ENCODE measurements around the gene MAB21L1. TPM values are rescaled to one million over a fixed set of nuclear protein-coding genes. Genes with fewer than 3 reads are reported as not detected.

The MAB21L1 gene
- total and polyA plus RNA-seq, 2 donors (not counting 3 experiments of a cell fraction or from before 2014, with no cell fraction given): 0.03 TPM; not detected in 1

GRCh38 chr13:35479706-35480105, 3.2 kb upstream of the MAB21L1 start:
- no peak for FAIRE-seq
- DNase-seq (ENCODE audit: low read depth, low spot score): no peak
- POLR2A ChIA-PET: no interaction called here
- no peaks in the 10 kb centered on the region for H3K4me1 ChIP-seq (ENCODE audit: control insufficient read depth, extremely low read depth, insufficient read depth, low read length)
- no peak overlapping the region for H3K4me2 ChIP-seq (ENCODE audit: insufficient read depth, low read length)
- intact Hi-C loops (cut with micrococcal nuclease) (loop anchor here (10.0 kb wide), 1 partner anchor 265 kb away; no protein-coding TSS in a partner anchor), dilution Hi-C loops (cut with MboI; ENCODE audit: extremely low pct_ligation_motif_present, low sequenced_read_pairs) (no loop called here)
- H3K36me3 ChIP-seq (ENCODE audit: control insufficient read depth in 2 of 2, extremely low read depth in 1 of 2, insufficient read depth in 2 of 2, low read length in 2 of 2): no peaks in the 10 kb centered on the region
- no peak overlapping the region for H3K27ac ChIP-seq (ENCODE audit: insufficient read depth, low read depth, low read length)
- TF ChIP-seq, protein P1, sequence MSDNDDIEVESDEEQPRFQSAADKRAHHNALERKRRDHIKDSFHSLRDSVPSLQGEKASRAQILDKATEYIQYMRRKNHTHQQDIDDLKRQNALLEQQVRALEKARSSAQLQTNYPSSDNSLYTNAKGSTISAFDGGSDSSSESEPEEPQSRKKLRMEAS (IDR thresholded peaks at IDR 0.05; ENCODE audit: insufficient read depth, insufficient read length): no peak
- no peak for TF ChIP-seq FOS (IDR thresholded peaks at IDR 0.05; ENCODE audit: borderline replicate concordance, insufficient read depth, low read length)
- TF ChIP-seq GATA2 (IDR thresholded peaks at IDR 0.05; ENCODE audit: insufficient read depth, insufficient read length, low read depth, low read length): no peak
- no peak for TF ChIP-seq EZH2 (IDR thresholded peaks at IDR 0.05; ENCODE audit: borderline replicate concordance, low read depth, low read length, severe bottlenecking)
- TF ChIP-seq JUN (IDR thresholded peaks at IDR 0.05; ENCODE audit: borderline replicate concordance, insufficient read depth, insufficient read length, low read depth): no peak
- TF ChIP-seq CTCF (IDR thresholded peaks at IDR 0.05; ENCODE audit: extremely low read depth in 1 of 2, insufficient read depth in 1 of 2, low read depth in 1 of 2, low read length in 2 of 2): no peak
- TF ChIP-seq POLR2AphosphoS5 (IDR thresholded peaks at IDR 0.05; ENCODE audit: insufficient read depth, low read depth, low read length): no peak
- TF ChIP-seq MYC (IDR thresholded peaks at IDR 0.05; ENCODE audit: low read depth, low read length): no peak
- no peak for TF ChIP-seq POLR2A (IDR thresholded peaks at IDR 0.05; ENCODE audit: low read depth, low read length)
- no TSS peak for BruUV-seq (replicated peaks)
- H3K9me1 ChIP-seq (replicated peaks; ENCODE audit: control insufficient read depth, extremely low read depth, insufficient read depth, low read length): peaks cover 2% of the 10 kb centered on the region
- no peak overlapping the region for H2AFZ ChIP-seq (ENCODE audit: low read depth, low read length)
- no peaks in the 10 kb centered on the region for H4K20me1 ChIP-seq (replicated peaks; ENCODE audit: control insufficient read depth, extremely low read depth, insufficient read depth, low read length)
- H3K9me3 ChIP-seq (replicated peaks; ENCODE audit: control insufficient read depth, insufficient read depth, low read length): no peaks in the 10 kb centered on the region
- H3K79me2 ChIP-seq (ENCODE audit: control insufficient read depth, insufficient read depth, low read length): no peaks in the 10 kb centered on the region
- H3K9ac ChIP-seq (replicated peaks; ENCODE audit: extremely low read depth, insufficient read depth, low read length): no peak overlapping the region
- no peaks in the 10 kb centered on the region for H3K27me3 ChIP-seq (ENCODE audit: control insufficient read depth in 2 of 2, insufficient read depth in 2 of 2, low read length in 2 of 2)
- H3K4me3 ChIP-seq (replicated peaks in 1 of 3; ENCODE audit: insufficient read depth in 1 of 3, low read depth in 1 of 3, low read length in 3 of 3): no peak overlapping the region
- CTCF ChIA-PET: no interaction called here

Measured in endothelial cell of umbilical vein (primary cell).